Fibroblast of lung (primary cell): ENCODE results near the gene KRT6B. TPM values are rescaled to one million over a fixed set of nuclear protein-coding genes. Genes with fewer than 3 reads are reported as not detected.

ENCODE experiments used
- DNase-seq, 2 donors: peaks; one replicate each; pipeline versions ENCODE4 v3.0.0 to v3.0.0-alpha.2; 2010; ENCODE audit warnings: low read depth in 2 of 2
- H2AFZ ChIP-seq: 2 replicates; pipeline ENCODE4 v1.5.1; 2012; ENCODE audit warnings: low read length, control low read depth, inconsistent platforms
- H3K27ac ChIP-seq: 2 replicates; pipeline ENCODE4 v1.5.1; 2011; ENCODE audit warnings: low read length, control low read depth; ENCODE audit not compliant: insufficient read depth
- H3K27me3 ChIP-seq: 2 replicates; pipeline ENCODE4 v1.5.1; 2011; ENCODE audit warnings: mild to moderate bottlenecking, low read length; ENCODE audit not compliant: control insufficient read depth, insufficient read depth
- H3K36me3 ChIP-seq: 2 replicates; pipeline ENCODE4 v1.5.1; 2011; ENCODE audit warnings: low read length; ENCODE audit not compliant: control insufficient read depth, insufficient read depth
- H3K4me1 ChIP-seq: 2 replicates; pipeline ENCODE4 v1.5.1; 2011; ENCODE audit warnings: low read length; ENCODE audit not compliant: control insufficient read depth, insufficient read depth; ENCODE audit errors: extremely low read depth
- H3K4me2 ChIP-seq: 2 replicates; pipeline ENCODE4 v1.5.1; 2011; ENCODE audit warnings: low read length, control low read depth; ENCODE audit not compliant: insufficient read depth; ENCODE audit errors: extremely low read depth
- H3K4me3 ChIP-seq, 4 experiments: fragments of 200-600 bp in 1 of 4; sonication (generic) in 1 of 4; replicated peaks in 1 of 4; 2 replicates each; pipeline ENCODE4 v1.5.1; 2011 to 2016; ENCODE audit warnings: low read length in 4 of 4, low read depth in 3 of 4, mild to moderate bottlenecking in 3 of 4, control low read depth in 2 of 4, inconsistent platforms in 1 of 4, mixed read lengths in 1 of 4; ENCODE audit not compliant: insufficient read depth in 1 of 4; ENCODE audit errors: control extremely low read depth in 1 of 4
- H3K79me2 ChIP-seq: 2 replicates; pipeline ENCODE4 v1.5.1; 2012; ENCODE audit warnings: mild to moderate bottlenecking, low read length, inconsistent platforms; ENCODE audit not compliant: control insufficient read depth, insufficient read depth
- H3K9ac ChIP-seq: 2 replicates; pipeline ENCODE4 v1.5.1; 2011; ENCODE audit warnings: mild to moderate bottlenecking, low read length, control low read depth; ENCODE audit not compliant: insufficient read depth
- H3K9me3 ChIP-seq: 2 replicates; pipeline ENCODE4 v1.5.1; 2012; ENCODE audit warnings: low read depth, low read length; ENCODE audit not compliant: control insufficient read depth, insufficient read depth
- H4K20me1 ChIP-seq: 2 replicates; pipeline ENCODE4 v1.5.1; 2011; ENCODE audit warnings: low read length; ENCODE audit not compliant: control insufficient read depth, insufficient read depth; ENCODE audit errors: extremely low read depth
- CTCF ChIP-seq, 2 donors: IDR thresholded peaks in 1 of 2; conservative IDR thresholded peaks in 1 of 2; 1 replicate in 1 of 2; 2 replicates in 1 of 2; pipeline ENCODE4 v1.5.1; 2011 to 2012; ENCODE audit warnings: low read length in 2 of 2, control low read depth in 1 of 2, inconsistent platforms in 1 of 2, low read depth in 1 of 2, mild to moderate bottlenecking in 1 of 2
- EZH2 ChIP-seq: IDR thresholded peaks from 2 replicates; pipeline ENCODE4 v1.5.1; 2012; ENCODE audit warnings: low read length, control low read depth, mild to moderate bottlenecking; ENCODE audit errors: missing control alignments
- polyA plus RNA-seq, 2 donors: library from polyadenylated mRNA; depleted of rRNA in 1 of 2; stranded (reverse) in 1 of 2; unstranded in 1 of 2; fragments of >200 nt; gene quantifications; 2 replicates each; pipeline ENCODE4 v1.2.1, GENCODE V29; 2011 to 2012; ENCODE audit warnings: missing spikeins in 1 of 2
- total RNA-seq: library from RNA; depleted of rRNA; stranded (reverse); fragments of >200 nt; gene quantifications from 2 replicates; pipeline ENCODE4 v1.2.1, GENCODE V29; 2014

The KRT6B gene
- total and polyA plus RNA-seq, 2 donors (not counting 1 experiment from before 2014, with no cell fraction given), result 0.07 TPM; not detected in 1

GRCh38 chr12:52419656-52420055 is 32.3 kb downstream of the KRT6B start:
- Histone ChIP-seq H3K36me3 (no peaks in the 10 kb centered on the region), H3K79me2 (no peaks in the 10 kb centered on the region), H3K4me3 (no peak overlapping the region), H4K20me1 (no peaks in the 10 kb centered on the region), H2AFZ (no peak overlapping the region), H3K9me3 (no peaks in the 10 kb centered on the region), H3K9ac (no peak overlapping the region), H3K4me1 (peaks cover 4% of the 10 kb centered on the region), H3K4me2 (no peak overlapping the region), H3K27me3 (peaks cover 2% of the 10 kb centered on the region), H3K27ac (no peak overlapping the region)
- peak in 1 of 2 donors; percentile 34 for DNase-seq
- TF ChIP-seq CTCF (conservative IDR thresholded peaks at IDR 0.05 in 1 of 2, IDR thresholded peaks at IDR 0.05 in 1 of 2; ENCODE audit: low read depth in 1 of 2, low read length in 2 of 2) (no peak), EZH2 (no peak)

DNA sequence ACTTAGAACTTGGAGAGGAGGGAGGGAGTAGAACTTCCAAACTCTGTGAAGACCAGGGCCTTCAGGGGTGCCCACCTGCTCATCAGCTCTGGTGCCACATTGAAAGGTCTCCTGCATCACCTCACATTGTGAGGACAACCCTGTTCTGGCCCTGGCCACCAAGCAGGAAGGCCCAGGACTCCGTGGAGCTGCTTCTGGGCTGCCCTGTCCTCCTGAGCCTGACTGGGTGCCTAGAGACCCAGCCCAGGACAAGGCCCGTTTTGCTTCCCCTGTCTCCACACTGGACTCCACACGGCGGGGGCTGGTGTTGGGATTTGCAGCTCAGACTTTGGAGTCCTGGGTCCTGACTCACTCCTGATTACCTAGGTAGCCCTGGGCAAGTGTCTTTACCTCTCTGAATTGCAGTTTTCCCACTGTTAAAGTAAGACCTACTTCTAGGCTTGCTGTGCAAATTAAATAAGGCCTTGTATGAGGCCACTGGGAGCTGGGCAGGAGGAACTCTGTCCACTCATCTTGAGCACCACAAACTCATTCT is 33.3 kb downstream of the KRT6B start:
- no peak overlapping the region for H2AFZ ChIP-seq
- H3K79me2 ChIP-seq, result no peaks in the 10 kb centered on the region
- TF ChIP-seq CTCF (conservative IDR thresholded peaks at IDR 0.05 in 1 of 2, IDR thresholded peaks at IDR 0.05 in 1 of 2; ENCODE audit: low read depth in 1 of 2, low read length in 2 of 2), result no peak
- no peak for TF ChIP-seq EZH2
- DNase-seq, result no peak
- H3K27ac ChIP-seq, result no peak overlapping the region
- no peaks in the 10 kb centered on the region for H4K20me1 ChIP-seq
- H3K27me3 ChIP-seq, result peaks cover 2% of the 10 kb centered on the region
- no peak overlapping the region for H3K9ac ChIP-seq
- no peaks in the 10 kb centered on the region for H3K36me3 ChIP-seq
- H3K4me3 ChIP-seq, result no peak overlapping the region
- peaks cover 4% of the 10 kb centered on the region for H3K4me1 ChIP-seq
- H3K9me3 ChIP-seq, result no peaks in the 10 kb centered on the region
- H3K4me2 ChIP-seq, result no peak overlapping the region

GRCh38 chr12:52417740-52418139 is 34.2 kb downstream of the KRT6B start:
- Histone ChIP-seq H3K4me1 (peaks cover 4% of the 10 kb centered on the region), H3K36me3 (no peaks in the 10 kb centered on the region), H2AFZ (no peak overlapping the region), H3K27ac (no peak overlapping the region), H3K79me2 (no peaks in the 10 kb centered on the region), H3K4me2 (no peak overlapping the region), H3K27me3 (peaks cover 2% of the 10 kb centered on the region), H4K20me1 (no peaks in the 10 kb centered on the region), H3K9me3 (no peaks in the 10 kb centered on the region), H3K9ac (no peak overlapping the region), H3K4me3 (no peak overlapping the region)
- no peak for DNase-seq
- TF ChIP-seq CTCF (conservative IDR thresholded peaks at IDR 0.05 in 1 of 2, IDR thresholded peaks at IDR 0.05 in 1 of 2; ENCODE audit: low read depth in 1 of 2, low read length in 2 of 2), result no peak
- TF ChIP-seq EZH2, result no peak
